GM21381 (cell line): ENCODE results near the gene EML1.

Source experiments
- ATAC-seq: cut with Tn5 transposase; IDR thresholded peaks from one replicate; pipeline ENCODE4 v1.9.1; 2021; ENCODE audit warnings: mild to moderate bottlenecking, moderate library complexity; ENCODE audit not compliant: unreplicated experiment

EML1 gene

DNA sequence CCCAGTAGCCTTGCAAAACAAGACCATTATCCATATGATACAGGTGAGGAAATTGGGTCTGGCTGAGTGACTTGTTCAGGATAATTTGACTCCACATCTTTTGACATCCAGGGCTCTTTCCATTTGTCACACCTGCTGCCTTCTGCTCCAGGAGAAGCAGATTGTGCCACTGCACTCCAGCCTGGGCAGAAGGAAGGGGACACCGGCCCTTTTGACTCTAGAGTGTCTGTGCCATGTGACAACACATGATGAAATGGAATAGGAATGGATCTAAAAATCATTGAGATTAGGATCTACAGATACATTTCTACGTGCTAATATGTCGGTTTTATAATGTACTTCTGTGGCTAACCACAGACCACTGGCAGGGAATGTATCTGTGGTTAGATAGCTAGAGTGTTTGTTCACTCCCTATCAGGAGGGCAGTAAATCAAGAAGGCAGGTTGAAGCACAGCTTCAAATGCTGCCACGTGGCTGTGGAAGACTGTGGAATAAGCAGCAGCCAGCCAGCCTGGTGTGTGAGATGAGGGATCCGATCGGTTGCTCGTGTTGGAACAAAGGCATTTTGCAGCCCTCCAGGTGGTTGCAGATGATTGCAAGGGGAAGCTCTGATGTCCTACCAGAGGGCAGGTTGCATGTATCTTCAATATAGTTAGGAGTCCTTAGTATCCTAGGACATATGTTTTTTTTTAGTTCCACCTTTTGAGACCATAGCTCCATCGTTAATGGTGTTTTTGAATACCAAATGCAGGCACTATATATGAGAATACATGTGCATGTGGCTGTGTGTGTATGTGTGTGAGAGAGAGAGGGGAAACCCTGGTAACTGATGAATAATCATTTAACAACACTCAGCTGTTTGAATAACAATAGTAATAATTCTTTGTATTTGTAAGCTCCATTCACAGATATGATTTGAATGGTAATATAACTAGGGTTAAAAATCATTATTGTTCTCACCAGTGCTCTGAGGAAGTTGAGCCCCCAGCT lies 28.6 kb downstream of the EML1 start:
- no peak for ATAC-seq

DNA sequence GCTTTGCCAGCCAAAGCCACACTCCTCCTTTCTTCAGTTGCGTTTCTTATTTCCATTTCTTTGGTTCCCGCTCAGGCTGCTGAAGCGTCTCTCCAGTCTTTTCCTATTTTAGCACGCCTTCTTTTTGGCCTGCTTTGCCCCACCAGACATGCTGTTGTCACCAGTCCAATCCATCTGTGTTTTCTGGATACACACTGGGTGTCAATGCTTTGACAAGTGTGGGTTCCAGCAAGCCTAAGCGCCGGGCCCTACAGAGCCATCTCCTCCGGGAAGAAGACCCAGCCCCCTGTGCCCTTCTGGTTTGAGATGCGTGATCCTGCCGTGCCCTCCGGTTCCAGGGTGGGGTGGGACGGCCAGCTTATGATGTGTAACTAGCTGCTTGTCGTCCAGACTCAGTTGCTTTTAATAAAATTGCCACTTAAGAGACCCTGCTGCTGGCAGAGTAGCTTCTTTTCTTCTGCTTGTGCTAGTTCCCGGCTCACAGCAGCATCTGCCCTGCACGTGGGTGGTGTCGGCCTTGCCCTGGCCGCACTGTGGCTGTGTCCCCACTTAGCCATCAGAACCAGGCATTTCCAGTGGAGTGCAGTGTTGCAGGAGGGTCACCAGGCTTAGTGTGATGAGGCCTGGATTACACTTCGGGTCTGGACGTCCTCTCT lies 29.7 kb downstream of the EML1 start:
- ATAC-seq: no peak

DNA sequence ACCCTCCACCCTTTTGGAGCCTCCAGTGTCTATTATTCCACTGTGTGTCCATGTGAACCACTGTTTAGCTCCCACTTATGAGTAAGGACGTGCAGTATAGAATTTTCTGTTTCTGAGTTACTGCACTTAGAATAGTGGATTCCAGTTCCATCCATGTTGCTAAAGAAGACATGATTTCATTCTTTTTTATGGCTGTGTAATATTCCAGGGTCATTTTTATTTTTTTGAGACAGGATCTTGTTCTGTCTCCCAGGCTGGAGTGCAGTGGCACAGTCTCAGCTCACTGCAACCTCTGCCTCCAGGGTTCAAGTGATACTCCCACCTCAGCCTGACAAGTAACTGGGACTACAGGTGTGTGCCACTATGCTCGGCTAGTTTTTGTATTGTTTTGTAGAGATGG lies 31.6 kb downstream of the EML1 start:
- ATAC-seq: no peak

DNA sequence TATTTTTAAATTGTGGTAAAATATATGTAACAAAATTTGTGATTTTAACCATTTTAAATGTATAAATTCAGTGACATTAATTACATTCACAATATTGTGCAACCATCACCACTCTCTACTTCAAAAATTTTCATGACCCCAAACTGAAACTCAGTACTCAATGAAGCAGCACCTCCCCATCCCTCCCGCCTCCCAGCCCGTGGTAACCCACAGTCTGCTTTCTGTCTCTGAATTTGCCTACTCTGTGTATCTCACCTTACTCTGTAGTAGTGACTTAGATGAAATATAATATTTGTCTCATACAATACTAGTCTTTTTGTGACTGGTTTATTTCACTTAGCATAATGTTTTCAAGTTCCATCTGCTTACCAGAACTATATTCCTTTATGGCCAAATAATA lies 36.2 kb downstream of the EML1 start:
- ATAC-seq: no peak

DNA sequence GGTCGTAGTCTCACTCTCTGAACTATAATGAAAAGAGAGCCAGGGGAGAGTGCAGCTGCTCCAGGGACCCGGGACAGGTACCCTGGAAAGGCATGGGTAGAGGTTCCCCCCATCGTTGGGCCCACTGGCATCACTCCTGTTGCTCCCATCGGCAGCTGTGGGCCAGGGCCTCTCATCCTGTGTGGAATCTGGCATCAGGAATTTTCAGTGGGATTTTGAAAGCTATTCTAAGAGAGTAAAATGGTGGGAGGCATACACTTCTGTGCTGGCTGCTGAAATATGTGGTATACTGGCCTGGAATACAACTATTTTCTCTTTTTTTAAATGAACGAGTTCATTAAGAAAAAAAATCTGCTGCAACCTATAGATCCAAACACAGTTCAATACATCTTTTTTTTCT lies 38.1 kb downstream of the EML1 start:
- no peak for ATAC-seq

DNA sequence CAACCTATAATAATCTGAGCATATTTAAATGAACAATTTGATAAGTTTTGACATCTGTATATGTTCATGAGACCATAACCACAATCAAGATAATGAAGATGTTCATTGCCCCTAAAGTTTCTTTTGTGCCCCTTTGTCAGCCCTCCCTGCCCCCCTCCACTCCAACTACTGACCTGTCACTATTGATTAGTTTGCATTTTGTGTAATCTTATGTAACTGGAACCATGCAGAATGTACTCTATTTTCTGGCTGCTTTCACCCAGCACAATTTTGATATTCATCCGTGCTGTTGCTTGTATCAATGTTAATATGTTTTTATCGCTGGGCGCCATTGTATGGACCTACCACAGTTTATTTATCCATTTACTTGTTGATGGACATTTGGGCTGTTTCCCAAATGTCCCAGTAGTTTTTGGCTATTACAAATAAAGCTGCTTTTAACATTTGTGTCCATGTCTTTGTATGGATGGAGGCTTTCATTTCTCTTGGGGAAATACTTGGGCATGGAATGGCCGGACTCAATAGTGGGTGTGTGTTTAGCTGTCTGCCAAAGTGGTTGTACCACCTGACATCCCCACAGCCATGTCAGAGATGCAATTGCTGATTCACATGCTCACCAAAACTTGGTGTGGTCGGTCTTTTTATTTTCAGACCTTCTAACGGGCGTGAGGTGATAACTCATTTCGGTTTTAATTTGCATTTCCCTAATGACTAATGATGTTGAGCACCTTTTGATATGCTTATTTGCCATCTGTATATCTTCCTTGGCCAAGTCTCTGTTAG lies 38.9 kb downstream of the EML1 start:
- ATAC-seq: no peak

DNA sequence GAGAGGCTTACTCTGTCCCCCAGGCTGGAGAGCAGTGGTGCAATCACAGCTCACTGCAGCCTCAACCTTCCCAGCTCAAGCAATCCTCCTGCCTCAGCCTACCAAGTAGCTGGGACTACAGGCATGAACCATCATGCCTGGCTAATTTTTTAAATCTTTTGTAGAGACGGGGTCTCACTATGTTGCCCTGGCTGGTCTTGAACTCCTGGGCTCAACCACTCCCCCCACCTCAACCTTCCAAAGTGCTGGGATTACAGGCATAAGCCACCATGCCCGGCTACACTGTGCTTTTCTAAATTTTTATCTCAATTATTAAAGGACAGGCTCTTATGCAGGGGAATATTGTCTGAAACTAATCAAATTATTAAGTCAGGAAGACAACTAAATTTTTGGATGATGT lies 44.6 kb downstream of the EML1 start:
- ATAC-seq: no peak

DNA sequence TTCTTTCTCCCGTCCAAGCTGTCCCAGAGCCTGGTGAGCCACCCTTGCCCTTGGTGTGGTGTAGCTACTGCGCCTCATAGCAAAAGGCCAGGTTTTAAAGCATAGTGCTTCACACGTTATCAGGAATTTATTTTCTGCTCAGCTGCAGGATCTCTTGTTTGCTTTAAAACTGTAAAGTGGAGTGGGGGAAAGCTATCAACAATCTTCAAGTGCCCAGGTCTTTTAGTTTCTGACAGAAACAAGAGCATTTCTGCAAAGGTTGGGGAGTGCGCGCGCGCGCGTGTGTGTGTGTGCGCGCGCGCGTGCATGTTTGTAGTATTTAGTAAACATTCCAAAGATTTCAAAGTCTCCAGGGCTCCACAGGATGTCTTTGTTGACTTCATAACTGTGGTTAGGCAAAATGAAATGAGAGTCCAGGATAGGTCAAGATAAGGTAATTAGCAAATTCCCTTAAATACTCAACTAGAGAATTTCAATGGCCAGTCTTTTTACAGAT lies 45.5 kb downstream of the EML1 start:
- no peak for ATAC-seq

DNA sequence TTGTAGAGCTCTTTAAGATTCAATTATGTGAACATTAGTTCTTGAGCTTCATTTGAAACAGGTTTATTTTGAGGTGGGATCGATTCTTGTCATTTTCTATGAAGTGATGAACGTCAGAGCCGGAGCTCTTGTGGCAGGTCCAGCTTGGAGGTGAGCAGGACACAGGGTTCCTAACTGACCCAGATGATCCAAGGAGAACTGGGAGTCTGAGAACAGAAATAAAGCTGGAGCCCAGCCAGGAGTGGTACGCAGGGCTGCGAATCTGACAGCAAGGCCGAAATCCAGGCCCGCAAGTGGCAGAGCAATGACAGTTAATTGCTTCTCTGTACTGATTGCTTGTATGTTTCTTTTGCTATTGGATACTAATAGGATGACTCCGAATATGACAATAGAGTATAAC lies 46.5 kb downstream of the EML1 start:
- ATAC-seq: no peak

DNA sequence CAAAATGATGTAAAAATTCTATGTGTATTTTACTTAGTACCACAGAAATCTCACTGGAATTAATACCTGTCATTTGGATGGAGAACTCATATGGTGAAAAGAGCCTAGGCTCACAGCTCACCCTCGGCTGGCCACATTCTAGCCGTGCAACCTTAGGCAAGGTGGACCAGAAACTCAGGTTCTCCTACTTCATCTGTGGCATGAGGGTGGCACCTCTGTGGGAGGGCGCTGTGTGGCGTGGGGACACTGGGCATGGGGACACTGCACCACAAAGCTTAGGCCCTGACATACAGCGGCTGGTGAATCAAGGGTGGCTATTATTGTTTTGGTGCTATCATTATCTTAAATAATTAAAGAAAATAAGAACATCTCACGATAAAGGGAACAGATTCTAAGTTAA lies 47.1 kb downstream of the EML1 start:
- no peak for ATAC-seq

DNA sequence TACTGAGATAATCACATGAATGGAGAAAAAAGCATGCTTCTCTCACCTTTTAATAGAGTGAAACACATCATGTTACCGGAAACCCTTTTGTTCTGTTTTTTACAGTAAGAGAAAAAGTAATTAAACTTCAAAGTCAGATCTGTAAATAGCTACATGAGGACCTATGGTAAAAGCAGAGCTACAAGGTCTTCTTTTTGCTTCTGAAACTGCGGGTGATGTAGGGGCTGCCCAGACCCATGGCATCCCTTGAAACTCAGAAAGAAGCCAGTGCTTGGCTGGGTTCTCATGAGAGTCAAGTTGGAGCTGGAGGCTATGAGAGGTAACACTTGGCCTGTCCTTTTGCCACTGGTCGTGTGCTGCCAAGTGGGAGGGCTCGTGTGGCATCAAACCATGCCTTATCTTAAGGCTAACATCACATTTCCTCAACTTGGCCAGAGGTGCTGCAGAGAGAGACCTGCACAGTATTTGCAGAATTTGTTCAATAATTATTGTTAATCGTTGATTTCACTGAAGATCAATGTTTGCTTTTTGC lies 47.6 kb downstream of the EML1 start:
- no peak for ATAC-seq

DNA sequence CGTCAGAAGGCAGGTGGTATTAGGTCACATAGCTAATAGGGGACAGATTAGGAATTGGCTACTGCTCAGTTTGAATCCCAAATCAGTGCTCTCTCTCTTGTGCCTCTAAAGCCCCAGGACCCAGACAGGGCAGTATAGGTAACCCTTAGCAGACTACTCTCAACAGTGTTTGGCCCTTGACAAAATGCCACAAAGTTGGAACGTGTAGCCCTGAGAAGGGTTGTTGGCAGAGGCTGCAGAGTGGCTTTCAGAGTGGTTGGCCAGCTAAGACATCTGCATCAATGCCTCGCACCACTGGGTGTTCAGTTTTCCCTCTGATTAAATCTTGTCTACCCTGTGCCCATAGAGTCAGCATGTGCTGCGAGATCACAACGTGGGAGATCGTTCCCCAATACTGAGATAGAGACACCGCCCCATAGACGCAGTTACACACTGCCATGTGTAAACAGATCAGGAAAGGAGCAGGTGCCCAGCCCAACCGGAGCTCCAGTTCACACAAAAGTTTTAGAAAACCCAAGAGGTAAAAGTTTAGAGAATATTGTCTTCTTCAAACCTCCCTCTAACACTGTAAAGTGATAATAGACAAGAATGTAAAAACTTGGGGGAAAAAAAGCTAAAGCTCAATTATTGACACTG lies 48.3 kb downstream of the EML1 start:
- ATAC-seq: no peak

DNA sequence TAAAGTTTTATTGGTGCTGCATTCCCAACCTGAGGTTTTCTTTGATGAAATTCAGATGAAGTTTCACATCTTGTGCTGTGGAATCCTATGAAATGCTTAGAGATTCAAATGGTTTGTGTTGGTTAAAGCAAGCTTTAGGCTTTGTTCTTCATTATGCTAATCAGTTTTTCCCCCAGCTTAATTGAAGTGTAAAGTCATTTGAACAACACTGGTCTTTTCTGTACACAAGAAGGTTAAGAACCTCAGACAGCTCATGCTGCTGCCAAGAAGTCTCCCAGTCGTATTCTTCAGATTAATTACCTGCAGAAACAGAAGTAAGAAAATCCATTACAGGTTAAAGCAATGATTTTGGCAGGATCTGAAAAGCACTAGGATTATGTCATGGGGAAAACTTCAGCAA lies 48.9 kb downstream of the EML1 start:
- ATAC-seq: no peak

DNA sequence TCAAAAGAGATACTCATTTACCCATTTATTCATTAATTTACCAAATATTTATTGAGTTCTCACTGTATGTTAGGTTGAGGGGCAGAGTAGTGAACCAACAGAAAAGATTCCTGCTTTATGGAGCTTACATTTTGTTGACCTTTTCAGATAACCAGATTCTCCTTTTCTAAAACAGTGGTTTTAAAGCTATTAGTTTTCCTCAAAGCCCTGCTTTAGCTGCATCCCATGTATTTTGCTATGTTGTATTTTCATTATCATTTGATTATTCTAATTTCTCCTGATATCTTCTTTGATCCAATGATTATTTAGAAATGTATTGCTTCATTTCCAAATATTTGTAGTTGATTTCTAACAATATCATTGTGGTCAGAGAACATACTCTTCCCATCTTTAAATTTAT lies 53.6 kb downstream of the EML1 start:
- ATAC-seq: no peak

DNA sequence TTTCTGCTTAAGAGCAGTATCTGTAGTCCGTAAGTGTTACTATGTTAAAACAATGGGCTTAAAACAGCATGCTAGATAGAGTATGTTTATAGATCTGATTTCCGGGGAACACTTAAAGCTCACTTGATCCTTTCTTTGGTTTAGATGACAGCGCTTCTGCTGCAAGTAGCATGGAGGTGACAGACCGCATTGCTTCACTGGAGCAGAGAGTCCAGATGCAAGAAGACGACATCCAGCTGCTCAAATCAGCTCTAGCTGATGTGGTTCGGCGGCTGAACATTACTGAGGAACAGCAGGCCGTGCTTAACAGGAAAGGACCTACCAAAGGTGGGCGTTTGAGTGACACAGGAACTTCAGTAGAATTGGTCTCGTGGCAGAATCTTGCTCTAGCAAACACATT lies 57.5 kb downstream of the EML1 start:
- no peak for ATAC-seq

DNA sequence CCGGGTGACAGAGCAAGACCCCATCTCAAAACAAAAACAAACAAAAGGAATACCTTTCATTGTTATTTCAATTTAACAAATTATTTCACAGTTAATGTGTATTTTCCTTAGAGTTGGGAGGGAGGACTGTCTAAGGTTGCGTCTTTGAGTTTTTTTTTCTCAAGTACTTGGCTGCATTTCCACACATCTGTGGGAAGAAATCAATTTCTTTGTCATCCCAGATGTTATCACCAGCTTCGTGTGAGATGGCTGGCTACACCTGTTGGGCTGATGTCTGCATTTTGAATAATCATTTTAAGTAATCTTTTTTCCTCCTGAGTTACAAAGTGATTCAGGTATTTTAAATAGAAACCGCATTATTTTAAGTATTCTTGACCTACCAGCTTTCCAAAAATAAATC lies 59.4 kb downstream of the EML1 start:
- ATAC-seq: no peak

DNA sequence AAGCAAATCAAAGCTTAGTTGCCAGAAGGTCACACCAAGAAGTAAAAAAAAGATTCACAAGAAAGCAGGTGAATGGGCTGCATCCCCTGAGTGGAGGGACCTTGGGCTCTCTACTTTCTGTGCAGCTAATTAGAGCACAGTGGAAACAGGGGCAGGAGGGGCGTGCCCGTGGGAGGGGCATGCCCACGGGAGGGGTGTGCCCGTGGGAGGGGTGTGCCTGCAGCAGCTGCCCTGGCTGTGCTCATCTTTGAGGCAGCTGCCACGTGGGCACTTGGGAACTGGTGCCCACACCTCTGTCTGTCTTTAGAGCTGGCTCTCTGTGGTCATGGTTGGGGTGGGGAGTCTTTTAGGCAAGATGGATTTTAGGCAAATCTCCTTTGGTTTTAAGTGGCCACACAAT lies 60.0 kb downstream of the EML1 start:
- no peak for ATAC-seq

DNA sequence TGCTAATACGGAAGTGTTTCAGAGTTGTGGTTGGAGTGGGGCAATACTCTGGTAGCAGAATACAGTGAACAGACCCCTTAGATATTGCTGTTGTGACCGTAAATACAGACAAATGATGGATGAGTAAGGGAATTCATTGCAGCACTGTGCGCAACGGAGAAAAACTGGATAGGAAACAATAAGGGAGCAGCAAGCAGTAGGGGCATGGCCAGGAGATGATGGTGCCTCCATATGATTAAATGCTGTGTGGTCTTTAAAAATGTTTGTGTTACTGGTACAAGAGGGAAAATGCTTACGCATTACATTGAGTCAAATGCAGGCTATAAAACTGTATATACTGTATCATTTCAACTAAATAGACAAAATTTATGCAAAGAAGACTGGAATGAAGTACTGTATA lies 61.6 kb downstream of the EML1 start:
- ATAC-seq: no peak

DNA sequence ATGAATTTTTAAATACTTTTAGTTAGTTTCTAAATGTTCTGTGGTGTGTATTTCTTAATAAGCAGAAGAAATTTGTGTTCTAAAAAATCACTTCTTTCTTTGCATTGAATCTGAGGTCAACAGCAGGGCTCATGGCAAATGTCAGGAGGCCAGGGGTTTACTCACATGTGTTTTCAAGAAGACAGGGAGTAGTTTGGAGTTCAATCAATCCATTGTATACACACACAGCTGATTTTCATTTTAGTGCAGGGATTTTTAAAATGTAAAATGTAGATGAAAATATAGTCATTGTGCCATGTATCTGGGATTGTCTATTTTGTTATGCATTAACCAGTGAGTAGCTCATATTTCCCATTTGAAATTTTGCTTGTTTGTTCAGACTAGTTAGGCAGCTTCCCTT lies 62.1 kb downstream of the EML1 start:
- ATAC-seq: no peak

DNA sequence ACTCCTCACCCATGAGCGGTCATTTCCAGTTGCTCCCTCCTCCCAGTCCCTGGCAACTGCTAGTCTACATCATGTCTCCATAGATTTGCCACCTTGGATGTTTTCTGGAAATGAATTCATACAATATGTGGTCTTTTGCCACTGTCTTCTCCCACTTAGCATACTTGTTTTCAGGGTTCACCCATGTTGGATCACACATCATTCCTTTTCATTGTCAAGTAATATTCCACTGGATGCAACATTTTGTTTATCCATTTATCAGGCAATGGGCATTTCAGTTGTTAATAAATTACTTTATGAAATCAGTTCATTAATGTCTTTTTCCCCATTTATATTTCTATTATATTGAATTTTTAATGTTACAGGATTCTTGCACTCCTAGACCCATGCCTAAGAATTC lies 64.3 kb downstream of the EML1 start:
- ATAC-seq: no peak

DNA sequence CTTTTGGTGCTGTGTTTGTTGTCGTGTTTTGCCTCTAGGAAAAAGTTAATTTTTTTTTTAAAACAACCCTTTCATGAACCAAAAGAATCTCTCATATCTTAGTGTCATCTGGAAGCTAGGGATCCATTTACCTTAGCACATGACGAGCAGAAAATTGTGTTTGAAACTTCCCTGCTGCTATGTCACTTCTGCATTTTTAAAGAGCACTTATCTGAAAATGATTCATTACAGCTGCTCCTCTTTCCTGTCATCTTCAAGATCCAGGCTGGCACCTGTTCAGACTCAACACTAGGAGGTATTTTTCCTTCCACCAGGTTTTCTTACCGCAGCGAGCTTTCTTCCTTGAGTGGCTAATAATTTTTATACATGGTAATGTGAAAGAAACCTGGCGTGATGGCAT lies 67.0 kb downstream of the EML1 start:
- ATAC-seq: no peak
